HFF-Myc (cell line): ENCODE measurements around the gene DEFB123.

Source experiments
- DNase-seq: peaks from one replicate; pipeline ENCODE4 v3.0.0-alpha.2; 2011; ENCODE audit warnings: low read depth; ENCODE audit errors: extremely low read depth
- H3K4me3 ChIP-seq: replicated peaks from 2 replicates; pipeline ENCODE4 v1.5.1; 2011; ENCODE audit warnings: low read depth, mild to moderate bottlenecking, control low read depth, low read length
- TF ChIP-seq, protein P1 (sequence below): IDR thresholded peaks from 2 replicates; pipeline ENCODE4 v1.5.1; 2012; ENCODE audit warnings: mild to moderate bottlenecking, low read depth, low read length, control low read depth; ENCODE audit errors: missing control alignments

The DEFB123 gene

DNA sequence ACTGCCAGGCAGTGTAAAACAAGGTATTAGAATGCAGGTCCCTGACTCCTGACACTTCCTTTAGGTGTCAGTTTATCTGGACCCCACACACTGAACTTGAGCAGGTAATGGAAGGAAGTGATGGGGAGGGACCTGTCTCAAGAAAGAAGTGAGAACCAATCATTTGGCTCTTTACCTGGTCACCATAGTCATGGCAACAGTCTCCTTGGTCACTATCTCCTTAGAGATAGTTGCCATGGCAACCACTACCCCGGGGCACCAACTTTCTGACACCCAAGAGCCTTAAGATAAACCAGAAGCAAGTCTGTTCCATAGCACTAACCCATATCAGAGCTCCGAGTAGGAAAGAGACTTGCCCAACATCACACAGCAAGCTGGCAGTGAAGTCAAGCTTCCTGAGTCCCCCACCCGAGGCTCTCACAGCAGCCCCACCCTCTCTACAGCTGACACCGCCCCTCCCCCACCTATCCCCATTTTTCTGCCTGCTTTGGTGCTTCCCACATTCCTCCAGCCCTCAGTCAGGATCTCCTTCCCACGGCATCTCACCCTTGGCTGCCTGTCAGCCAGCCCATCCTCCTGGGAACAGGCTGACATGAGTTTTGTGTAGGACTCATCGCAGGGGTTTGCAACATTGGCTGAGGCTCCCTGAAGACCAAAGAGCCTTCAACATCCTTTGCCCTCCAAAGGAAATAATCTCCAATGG is 57.6 kb downstream of the DEFB123 start:
- TF ChIP-seq, protein P1, sequence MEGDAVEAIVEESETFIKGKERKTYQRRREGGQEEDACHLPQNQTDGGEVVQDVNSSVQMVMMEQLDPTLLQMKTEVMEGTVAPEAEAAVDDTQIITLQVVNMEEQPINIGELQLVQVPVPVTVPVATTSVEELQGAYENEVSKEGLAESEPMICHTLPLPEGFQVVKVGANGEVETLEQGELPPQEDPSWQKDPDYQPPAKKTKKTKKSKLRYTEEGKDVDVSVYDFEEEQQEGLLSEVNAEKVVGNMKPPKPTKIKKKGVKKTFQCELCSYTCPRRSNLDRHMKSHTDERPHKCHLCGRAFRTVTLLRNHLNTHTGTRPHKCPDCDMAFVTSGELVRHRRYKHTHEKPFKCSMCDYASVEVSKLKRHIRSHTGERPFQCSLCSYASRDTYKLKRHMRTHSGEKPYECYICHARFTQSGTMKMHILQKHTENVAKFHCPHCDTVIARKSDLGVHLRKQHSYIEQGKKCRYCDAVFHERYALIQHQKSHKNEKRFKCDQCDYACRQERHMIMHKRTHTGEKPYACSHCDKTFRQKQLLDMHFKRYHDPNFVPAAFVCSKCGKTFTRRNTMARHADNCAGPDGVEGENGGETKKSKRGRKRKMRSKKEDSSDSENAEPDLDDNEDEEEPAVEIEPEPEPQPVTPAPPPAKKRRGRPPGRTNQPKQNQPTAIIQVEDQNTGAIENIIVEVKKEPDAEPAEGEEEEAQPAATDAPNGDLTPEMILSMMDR = no peak
- no peak overlapping the region for H3K4me3 ChIP-seq
- DNase-seq = no peak
